Measurements from ENCODE around the gene ACOT6.
"Not testable (repeated sequence)": the region's sequence is repeated elsewhere in the genome, so short reads cannot be mapped to it uniquely, and the experiment has no call there.

Gene ACOT6

GRCh38 chr14:73655851-73656250 is 43.5 kb downstream of the ACOT6 start:
- no peak for DNase-seq (ENCODE audit: low spot score)
- TF ChIP-seq, protein P1, sequence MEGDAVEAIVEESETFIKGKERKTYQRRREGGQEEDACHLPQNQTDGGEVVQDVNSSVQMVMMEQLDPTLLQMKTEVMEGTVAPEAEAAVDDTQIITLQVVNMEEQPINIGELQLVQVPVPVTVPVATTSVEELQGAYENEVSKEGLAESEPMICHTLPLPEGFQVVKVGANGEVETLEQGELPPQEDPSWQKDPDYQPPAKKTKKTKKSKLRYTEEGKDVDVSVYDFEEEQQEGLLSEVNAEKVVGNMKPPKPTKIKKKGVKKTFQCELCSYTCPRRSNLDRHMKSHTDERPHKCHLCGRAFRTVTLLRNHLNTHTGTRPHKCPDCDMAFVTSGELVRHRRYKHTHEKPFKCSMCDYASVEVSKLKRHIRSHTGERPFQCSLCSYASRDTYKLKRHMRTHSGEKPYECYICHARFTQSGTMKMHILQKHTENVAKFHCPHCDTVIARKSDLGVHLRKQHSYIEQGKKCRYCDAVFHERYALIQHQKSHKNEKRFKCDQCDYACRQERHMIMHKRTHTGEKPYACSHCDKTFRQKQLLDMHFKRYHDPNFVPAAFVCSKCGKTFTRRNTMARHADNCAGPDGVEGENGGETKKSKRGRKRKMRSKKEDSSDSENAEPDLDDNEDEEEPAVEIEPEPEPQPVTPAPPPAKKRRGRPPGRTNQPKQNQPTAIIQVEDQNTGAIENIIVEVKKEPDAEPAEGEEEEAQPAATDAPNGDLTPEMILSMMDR (IDR thresholded peaks at IDR 0.05; ENCODE audit: extremely low read depth, missing control alignments), result no peak

- DNase-seq (ENCODE audit: low spot score), result not testable (repeated sequence)
These were observed 46.9 kb downstream of the ACOT6 start for GRCh38 chr14:73659202-73659601.

DNA sequence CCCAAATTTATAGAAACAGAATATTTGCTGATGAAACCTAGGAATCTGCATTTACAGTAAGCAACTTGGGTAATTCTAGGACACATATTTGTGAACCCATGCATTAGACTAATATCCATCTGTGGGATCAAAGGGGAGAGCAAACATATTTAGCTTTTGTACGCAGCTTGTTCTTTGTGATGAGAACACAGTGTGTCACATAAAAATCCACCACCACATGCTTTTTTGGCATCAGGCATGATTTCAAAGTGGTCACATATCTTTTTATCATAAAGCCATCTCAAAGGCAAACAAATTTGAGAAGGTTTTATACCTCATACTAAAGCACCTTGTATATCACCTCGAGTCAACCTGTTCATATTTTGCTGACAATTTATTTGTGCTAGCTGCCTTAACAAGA is 48.2 kb downstream of the ACOT6 start:
- TF ChIP-seq, protein P1 (IDR thresholded peaks at IDR 0.05; ENCODE audit: extremely low read depth, missing control alignments), result no peak

GRCh38 chr14:73661872-73662271 is 49.6 kb downstream of the ACOT6 start:
- DNase-seq (ENCODE audit: low spot score), result no peak
- TF ChIP-seq, protein P1 (IDR thresholded peaks at IDR 0.05; ENCODE audit: extremely low read depth, missing control alignments), result no peak

More for the DNA sequence above, 48.2 kb downstream of the ACOT6 start:
- DNase-seq (ENCODE audit: low spot score), result no peak

GRCh38 chr14:73662487-73662943 is 50.2 kb downstream of the ACOT6 start:
- DNase-seq (ENCODE audit: low spot score), result no peak
- TF ChIP-seq, protein P1 (IDR thresholded peaks at IDR 0.05; ENCODE audit: extremely low read depth, missing control alignments), result no peak

DNA sequence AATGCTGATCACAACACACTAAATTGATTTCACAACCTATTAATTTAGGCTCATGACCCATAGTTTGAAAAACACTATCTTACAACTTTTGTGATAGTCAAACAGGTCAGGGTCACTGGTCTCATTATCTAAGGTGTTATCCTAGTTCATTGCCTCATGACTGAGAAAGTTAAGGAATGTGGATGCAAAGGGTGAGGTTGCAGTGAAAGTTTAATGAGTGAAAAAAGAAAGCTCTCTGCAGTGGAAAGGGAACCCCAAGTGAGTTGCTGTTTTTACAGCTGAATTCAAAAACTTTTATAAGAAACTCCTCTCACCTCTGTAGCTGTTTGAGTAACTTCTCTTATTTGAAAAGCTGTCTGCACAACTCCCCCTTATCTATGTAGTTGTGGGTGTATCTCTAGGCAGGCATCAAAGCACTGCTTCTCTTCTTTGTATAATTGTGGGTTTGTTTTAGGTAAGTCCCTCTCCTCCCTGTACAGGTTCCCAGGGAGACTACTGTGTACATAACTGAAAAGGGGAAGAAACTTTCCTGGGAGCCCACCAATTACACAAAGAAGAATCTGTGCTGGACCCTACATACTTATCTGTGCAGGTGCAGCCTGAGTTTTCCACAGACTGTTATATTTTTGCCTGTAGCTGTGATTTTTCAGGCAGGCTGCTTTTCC is 51.4 kb downstream of the ACOT6 start:
- TF ChIP-seq, protein P1 (IDR thresholded peaks at IDR 0.05; ENCODE audit: extremely low read depth, missing control alignments), result no peak

GRCh38 chr14:73665130-73665529 is 52.8 kb downstream of the ACOT6 start:
- DNase-seq (ENCODE audit: low spot score), result no peak
- TF ChIP-seq, protein P1 (IDR thresholded peaks at IDR 0.05; ENCODE audit: extremely low read depth, missing control alignments), result no peak

More for the DNA sequence above, 51.4 kb downstream of the ACOT6 start:
- DNase-seq (ENCODE audit: low spot score), result no peak

GRCh38 chr14:73666583-73666982 is 54.3 kb downstream of the ACOT6 start:
- TF ChIP-seq, protein P1 (IDR thresholded peaks at IDR 0.05; ENCODE audit: extremely low read depth, missing control alignments), result no peak
- DNase-seq (ENCODE audit: low spot score), result no peak

Measured in GM20000 (cell line).